ENCODE measurements around the gene CEPT1.
A peak's percentile ranks its signal among the peaks of the same experiment; 100 is the strongest.
"Not testable (repeated sequence)": the region's sequence is repeated elsewhere in the genome, so short reads cannot be mapped to it uniquely, and the experiment has no call there.

The CEPT1 gene

DNA sequence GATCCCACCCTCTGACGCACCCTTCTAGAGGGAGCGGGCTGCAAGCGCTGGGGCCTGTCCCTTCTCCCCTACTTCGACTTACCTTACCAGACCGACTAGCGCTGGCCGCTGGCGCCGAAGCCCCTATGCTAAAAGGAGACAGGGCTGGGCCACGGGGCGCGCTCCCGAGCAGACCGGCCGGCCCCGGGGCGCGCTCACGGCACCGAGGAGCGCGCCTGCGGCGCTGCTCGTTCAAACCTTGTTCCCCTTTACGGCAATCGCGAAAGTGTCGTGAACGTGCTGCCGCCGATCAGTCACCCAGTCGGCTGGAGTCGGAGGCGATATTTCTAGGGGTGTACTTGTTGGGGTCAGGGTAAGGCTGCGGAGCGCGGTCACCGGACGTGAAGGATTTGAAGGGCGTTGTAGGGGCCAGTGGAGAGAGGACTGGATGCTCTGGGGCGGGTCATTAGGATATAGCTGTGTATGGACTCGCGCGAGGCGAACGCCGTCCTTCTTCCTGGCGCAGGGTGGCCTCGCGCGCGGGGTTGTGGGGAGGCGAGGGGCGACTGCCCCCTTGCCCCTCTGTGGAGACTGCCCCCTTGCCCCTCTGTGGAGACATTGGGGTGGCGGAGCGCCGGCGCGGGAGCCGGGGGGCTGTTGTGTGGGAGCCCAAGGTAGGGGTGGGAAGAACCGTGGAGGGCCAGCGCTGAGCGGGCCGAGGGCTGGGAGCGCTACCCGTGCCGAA lies at the start of gene CEPT1, which contains the start of gene DRAM2:
CEPT1 (plus strand) TSS at position 268 of the 724 bp plus-strand sequence. CDS start 7,492 bp downstream, outside the sequence.
DRAM2 (minus strand) TSS at position 138 of the 724 bp plus-strand sequence. CDS start 8,539 bp downstream, outside the sequence.
- peak; percentile 94 for DNase-seq

DNA sequence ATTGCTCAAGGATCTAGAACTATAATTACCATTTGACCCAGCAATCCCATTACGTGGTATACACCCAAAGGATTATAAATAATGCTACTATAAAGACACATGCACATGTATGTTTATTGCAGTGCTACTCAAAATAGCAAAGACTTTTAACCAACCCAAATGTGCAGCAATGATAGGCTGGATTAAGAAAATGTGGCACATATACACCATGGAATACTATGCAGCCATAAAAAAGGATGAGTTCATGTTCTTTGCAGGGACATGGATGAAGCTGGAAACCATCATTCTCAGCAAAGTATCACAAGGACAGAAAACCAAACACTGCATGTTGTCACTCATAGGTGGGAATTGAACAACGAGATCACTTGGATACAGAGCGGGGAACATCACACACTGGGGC lies 44.6 kb upstream of the CEPT1 start:
- DNase-seq = not testable (repeated sequence)

DNA sequence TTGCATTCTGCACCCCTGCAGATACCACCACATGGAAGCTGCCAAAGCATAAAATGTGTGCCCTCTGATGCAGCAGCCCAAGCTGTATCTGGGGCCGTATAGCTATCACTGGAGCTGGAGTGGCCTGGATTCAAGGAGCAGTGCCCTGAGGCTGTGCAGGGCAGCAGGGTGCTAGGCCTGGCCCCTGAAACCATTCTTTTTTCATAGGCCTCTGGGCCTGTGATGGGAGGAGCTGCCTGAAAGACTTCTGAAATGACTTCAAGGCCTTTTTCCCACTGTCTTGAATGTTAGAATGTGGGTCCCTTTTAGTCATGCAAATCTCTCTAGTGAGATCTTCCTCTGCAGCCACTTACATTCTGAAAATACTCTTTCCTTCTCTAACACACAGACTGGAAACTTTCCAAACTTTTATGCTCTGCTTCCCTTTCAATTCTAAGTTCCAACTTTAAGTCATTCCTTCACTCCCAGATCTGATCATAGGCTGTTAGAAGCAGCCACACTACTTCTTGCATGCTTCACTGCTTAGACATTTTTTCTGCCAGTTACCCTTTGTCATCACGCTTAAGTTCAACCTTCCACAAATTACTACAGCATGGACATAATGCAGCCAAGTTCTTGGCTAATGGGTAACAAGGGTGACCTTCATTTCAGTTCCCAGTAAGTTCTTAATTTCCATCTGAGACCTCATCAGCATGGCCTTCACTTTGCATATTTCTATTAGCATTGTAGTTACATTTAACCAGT lies 42.5 kb upstream of the CEPT1 start:
- DNase-seq = no peak

DNA sequence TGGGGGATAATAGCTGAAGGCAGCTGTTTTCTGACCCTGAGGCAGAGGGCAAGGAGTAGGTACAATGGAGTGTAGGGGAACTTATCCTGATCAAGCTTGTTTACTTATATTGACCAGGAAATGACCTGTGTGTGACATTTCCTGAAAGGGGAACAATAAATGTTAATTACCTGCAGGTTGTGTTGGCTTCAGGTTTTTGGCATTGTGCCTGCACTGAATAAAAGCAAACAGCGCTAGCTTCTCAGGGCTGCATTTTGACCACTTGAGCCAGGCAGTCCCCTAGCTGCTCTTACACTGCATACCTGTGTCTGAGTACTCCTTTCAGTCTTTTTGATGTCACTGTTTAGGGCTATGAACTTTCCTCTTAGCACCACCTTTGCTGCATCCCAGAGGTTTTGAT lies 40.7 kb upstream of the CEPT1 start:
- no peak for DNase-seq

DNA sequence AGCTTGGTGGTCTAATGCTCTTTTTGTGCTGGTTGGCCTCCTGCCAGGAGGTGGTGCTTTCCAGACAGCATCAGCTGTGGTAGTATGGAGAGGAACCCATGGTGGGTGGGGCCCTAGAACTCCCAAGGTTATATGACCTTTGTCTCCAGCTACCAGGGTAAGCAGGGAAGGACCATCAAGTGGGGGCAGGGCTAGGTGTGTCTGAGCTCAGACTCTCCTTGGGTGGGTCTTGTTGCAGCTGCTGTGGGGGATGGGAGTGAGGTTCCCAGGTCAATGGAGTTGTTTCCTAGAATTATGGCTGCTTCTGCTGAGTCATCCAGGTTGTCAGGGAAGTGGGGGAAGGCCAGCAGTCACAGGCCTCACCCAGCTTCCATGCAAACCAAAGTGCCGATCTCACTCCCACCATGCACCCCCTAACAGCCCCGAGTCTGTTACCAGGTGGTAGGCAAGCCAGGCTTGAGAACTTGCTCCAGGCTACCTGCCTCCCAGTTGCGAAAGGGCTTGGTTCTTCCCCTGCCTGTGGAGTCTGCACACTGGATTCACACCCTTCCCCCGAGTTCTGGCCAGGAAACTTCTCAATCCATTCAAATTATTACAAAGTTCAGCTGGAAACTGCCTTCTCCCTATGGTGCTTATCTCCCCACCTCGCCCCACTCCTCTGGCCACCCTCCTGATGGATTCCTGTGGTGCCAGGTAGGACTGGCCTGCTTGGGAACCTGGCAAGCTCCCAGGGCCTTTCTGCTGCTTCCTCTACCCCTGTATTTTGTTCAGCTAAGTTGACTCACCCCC lies 38.0 kb upstream of the CEPT1 start:
- no peak for DNase-seq

DNA sequence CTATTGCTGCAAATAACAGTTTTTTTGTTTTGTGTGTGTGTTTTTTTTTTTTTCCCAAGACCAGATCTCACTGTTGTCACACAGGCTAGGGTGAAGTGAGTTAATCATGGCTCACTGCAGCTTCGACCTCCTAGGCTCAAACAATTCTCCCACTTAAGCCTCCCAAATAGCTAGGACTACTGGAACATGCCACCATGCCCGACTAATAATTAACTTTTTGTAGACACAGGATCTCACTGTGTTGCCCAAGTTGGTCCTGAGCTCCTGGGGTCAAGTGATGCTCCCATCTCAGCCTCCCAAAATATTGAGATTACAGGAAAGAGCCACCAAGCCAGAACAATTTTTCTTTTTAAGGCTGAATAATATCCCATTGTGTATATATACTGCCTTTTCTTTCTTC lies 35.0 kb upstream of the CEPT1 start:
- no peak for DNase-seq

DNA sequence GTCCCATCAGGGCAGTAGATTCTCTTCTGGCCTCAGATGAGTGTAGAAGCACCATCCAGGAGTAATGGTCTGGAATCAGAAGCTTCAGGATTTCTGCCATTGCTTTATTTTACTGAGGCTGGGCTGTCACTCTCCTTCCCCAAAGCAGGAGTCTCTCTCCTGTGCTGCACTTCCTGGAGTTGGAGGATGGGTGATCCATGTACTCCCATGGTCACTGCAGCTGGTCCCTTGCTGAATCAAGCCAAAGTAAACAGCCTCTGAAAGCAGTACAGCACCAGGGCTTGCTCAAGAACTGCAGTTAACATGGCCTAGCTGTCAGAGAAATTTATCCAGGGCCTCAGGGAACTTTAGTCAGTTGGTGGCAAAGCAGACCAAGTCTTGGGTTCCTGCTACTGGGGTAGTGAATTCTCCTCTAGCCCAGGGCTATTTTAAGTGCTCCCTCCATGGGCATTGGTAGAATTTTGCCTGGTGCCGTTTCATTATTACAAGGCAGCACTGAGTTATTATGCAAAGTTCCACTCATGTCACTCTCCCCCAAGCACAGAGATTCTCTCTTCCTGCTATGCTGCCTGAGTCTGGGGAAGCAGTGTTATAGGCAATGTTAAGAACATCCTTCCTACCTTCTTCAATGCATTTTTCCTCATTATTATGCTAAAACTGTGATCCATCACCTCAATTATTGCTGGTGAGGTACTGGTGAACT lies 29.7 kb upstream of the CEPT1 start:
- no peak for DNase-seq

DNA sequence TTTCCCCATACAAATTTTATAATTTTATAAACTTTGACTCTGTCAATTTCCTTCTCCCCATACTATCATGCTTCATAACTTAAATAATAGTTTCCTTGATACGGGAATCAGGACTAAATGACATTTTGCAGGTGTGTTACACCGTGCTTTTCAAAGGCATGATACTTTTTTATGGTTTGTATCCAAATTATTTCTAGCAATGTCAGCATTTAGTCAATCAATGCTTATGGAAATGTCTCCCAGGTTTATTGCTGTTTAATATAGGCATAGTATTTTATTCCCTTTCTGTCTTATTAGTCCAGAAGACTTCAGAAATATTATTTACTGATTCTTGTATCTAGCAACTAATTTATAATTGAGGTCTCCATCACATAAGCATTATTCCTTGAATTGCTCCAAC lies 23.5 kb upstream of the CEPT1 start:
- no peak for DNase-seq

DNA sequence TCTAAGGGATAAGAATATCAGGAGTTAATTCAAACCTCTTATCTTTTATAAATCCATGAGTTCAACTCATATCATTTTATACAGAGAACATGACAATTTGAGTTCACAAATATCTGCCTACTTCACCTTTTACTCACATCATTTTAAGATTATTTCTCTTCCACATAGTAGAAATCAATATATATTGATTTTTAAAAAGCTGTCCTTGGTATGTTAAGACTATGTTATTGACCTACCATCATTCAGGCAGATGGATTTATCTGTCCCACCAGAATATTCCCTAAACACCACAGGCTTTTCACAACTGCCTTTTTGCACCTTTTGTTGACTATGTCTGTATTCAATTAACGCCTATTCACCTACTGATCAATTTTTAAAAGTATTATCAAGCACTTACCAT lies 13.7 kb upstream of the CEPT1 start:
- DNase-seq = no peak

DNA sequence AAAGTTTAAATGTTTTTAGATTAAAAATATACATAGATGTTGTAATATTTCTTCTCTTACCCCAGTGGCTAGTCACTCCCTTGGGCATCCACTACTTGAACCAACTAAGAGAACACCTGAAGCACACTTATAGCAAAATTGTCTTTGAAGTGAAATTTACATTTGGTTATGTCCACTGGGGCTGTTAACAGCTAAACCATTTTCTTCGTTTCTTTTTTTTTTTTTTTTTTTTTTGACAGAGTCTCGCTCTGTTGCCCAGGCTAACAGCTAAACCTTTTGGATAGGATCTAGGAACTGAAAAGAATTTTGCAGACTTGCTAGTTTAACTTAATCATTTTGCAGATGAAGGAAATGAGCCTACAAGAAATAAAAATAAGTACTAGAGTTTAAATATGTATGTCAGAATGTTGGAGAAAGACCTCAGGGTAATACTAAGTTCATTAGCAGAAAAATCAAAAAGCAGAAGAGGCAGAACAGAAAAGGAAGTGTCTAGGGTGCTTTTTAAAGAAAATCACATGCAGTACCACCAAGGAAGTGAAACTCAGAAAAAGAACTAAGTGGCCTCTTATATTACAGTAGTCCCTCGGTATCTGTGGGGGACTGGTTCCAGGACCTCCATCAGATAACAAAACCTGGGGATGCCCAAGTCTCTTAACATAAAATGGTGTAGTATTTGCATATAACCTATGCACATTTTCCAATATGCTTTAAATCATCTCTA lies 11.9 kb upstream of the CEPT1 start:
- no peak for DNase-seq

DNA sequence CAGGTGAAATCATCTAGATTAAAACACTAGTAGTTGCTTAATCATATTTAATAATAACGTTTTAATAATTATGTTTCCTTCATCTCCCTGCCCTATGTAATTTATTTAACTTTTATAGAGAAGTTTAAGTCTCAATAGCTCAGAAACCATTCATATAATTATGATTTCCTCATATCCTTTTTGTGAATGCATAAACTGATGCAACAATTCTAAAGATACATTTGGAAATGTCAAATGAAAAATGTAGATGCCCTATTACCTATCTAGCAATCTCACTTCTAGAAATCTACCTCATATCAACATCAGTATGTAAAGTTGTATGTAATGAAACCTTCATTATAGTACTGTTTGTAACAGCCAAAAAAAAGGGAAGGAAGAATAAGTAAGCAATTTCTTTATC lies 10.6 kb upstream of the CEPT1 start:
- no peak for DNase-seq

DNA sequence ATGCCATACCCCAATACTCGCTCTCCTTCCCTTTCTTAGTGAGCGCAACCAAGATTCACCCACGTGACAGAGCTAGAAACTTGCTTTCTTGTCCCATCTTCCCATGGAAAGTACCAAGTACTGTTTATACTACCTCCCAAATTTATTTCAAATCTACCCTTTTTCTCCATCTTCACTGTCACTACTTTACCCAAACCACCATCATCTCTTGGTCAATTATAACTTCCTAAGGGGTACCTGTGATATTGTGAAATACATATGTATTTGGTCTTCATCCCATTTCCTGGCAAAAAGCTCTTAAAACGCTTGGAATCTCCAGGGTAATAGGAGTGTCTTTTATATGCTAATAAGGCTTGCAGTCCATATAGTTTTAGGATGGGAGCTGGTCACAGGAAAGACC lies 8.3 kb upstream of the CEPT1 start:
- DNase-seq = no peak

DNA sequence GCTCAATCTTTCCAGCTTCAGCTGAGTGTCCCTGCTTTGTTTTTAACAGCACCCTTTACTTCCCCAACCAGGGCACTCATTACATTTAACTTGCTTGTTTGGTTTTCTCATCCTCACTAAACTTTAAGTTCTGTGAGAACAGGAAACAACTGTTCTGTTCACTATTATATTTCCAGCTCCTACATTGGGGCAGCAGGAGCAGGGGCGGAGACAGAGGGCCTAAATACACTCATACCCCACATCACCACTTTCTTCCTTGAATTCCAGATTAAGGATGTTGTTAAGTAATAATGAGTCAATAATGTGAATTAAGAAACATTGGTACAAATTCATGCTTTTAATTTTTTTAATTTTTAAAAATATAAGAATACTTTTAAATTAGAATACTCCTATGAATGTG lies 6.2 kb upstream of the CEPT1 start:
- DNase-seq = no peak

DNA sequence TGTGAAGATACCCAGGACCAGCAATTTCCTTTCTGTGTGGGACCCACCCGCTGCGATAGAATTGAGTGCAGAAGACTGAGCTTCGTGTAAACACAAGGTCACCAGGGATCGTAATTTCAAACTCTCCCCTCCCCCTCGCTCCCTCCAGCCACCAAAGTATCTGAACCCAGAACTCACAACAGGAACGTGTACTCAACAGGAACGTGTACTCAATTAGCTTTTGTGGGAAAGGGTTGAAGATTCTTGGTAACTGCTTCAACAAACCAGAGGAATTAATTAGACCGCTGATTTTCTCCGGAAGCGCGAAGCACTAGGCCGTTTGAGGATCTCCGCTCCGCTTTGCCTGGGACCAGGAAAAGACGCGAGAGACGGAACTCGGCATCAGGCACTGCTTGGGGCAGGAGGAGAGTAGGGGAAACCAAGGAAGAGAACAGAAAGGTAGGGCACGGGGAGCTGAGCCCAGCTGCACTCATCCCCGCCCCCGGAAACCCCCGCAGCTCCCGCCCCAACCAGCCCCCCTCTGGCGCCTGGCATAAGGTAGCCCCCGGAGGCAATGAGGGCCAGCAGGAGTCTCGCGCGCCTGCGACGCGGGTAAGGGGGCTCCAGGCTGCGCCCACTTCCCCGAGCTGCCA lies 583 bp upstream of the CEPT1 start:
- peak; percentile 85 for DNase-seq

DNA sequence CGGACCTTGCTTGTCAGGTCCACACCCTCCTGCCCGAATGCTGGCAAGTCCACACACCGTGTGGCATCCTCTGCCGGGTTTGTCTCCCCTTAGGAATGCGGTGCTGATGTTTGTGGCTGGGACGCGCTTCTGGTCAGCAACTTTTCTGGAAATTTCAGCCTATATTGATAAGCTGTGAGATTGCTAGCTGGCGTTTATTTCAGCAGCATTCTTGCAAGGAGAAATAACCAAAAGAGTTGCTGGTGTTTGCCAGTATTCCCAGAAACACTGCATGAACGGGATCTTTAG lies 601 bp downstream of the CEPT1 start:
- DNase-seq = no peak

DNA sequence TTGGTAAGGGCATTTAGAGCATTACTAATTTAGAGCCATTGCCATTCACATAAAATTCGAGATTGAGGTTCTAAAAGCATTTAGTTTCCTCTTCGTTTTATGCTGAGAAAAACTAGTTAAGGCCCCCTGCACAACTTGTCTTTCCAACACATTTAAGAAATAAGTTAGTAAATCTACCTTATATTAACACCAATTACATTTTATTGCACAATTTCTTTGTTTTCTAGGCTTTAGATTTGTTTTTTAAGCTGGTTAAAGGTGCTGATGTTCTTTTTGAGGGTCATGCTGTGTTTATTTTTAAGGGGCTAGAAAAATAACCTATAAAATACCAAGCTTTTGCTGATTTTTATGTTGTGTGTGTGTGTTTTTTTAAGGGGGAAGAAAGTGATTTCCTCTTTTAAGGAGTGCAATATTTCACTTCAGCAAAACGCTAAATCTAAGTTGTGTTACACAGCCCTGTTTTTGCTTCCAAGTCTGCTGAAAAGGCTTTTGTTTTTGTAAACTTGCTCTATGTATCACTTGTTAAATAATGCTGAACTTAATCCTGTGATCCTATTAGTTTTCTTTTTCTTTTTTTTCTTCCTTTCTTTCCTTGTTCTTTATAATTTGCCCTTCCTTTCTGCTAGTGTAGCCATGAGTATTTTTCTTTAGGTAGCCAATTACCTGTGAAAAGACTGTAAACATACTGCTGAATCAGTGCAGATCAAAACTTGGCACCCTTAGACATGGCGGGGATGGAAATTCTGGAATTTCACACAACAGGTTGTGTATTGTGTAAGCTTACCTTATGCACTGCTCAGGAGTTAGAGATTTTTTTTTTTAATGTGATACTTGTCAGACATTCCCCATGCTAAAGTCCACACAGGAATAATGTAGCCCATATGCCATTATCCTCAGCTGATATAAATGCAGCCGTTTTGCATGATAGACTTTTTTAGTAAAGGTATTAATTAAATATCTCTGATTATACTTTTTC lies 1.5 kb downstream of the CEPT1 start:
- DNase-seq = no peak

DNA sequence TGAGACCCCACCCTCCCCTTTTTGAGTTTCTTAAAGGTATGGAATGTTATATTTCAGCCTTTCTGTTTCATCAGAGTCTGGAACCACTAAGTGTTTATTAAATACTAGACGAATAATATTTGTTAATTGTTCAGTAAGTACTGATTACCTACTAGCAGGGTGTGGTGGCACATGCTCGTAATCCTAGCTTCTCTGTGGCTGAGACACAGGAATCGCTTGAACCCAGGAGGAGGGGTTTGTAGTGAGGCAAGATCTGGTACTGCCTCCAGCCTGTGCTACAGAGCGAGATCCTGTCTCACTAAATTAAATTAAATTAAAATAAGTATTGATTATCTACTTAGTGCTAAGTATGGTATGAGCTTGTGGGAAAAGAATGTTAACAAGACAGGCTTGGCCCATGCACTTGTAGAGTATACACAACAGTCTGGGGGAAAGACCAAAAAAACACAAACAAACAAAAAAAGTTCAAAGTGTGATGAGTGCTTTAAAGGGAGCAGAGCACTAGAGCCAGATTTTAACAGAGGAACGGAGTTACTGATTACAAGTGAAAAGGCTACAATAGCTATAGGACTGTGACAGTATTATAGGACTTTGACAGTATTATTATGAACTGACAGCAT lies 2.4 kb downstream of the CEPT1 start:
- DNase-seq = no peak

DNA sequence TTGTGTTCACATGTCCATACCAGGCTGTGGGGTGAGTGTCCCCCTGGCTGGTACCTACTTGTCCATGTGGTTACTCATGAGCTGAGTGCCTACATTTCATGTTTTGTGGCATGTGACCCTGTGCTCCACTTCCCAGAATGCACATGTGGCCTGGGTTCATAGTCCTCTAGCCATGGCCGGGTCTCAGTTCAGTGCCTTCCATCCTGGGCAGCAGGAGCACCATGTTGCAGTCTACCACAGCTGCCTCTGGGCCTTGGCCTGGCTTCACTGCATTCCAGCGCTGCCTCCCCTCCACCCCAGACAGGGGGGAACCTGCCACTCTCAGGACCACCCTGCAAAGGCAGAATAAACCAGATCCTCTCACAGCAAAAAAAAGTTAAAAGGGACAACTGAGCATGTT lies 5.5 kb downstream of the CEPT1 start:
- DNase-seq = no peak

DNA sequence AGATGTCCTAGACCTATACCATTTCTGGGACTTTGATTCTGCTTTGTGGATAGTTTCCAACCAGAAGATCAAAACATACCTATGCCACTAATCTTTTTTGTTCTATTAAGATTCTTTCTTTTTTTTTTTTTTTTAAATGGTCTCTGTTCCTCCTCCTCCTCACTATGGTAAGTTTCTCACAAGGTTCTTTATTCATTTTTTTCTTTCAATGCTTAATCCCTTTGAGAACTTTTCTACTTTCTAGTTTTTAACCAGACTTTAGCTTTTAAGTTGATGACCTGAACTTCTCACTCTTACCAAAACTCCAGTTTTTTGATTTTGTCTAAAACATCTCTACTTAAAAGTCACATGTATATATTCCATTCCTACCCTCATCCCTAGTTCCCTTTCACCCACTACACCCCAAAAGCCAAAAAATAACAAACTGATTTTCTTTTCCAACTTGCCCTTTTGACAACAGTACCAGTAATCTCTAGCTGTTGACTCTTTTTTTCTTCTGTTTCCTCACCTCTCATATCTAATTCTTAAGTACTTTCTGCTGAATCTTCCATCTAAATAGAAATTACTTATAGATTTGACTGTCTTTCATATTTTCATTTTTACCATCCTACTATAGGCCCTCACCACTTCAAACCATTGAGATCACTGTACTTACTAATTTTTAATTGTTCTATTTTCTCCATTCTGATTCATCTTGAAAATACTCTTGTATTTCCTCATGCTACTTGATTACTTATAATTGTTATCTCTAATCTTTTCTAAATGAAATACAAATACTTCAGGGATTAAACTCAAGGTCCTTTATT lies 6.1 kb downstream of the CEPT1 start:
- DNase-seq = no peak
